ENCODE data around the gene AMER3.
A peak's percentile ranks its signal among the peaks of the same experiment; 100 is the strongest.
"Not testable (repeated sequence)": the region's sequence is repeated elsewhere in the genome, so short reads cannot be mapped to it uniquely, and the experiment has no call there.

AMER3 gene

DNA sequence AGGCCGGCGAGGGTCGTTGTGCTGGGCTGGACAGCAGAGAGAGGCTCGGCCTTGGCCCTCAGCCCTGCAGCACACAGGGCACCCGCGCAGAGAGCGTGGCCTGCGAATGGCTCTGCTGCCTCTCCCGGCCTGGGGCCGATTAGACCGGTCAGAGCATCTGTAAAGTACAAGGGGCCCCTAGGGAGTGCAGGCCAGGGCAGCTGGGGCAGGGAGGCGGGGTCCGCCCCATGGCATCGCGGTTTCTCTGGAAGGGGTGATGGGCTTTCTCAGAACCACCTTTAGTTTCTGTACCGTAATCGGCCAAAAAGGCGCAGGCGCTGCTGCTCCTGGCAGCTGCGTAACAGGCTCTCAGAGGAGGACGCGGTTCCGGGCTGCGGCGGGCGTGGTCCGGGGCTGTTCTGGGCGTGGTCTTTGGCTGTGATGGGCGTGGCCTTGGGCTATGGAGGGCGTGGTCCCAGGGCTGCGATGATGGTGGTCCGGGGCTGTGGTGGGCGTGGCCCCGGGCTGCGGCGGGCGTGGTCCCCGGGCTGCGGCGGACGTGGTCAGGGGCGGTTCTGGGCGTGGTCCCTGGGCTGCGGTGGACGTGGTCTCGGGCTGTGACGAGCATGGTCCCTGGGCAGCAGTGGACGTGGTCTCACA is 27.9 kb upstream of the AMER3 start:
- peak overlapping the region; percentile 35 for H3K4me3 ChIP-seq (ENCODE audit: low read depth, low read length)
- TF ChIP-seq, protein P1, sequence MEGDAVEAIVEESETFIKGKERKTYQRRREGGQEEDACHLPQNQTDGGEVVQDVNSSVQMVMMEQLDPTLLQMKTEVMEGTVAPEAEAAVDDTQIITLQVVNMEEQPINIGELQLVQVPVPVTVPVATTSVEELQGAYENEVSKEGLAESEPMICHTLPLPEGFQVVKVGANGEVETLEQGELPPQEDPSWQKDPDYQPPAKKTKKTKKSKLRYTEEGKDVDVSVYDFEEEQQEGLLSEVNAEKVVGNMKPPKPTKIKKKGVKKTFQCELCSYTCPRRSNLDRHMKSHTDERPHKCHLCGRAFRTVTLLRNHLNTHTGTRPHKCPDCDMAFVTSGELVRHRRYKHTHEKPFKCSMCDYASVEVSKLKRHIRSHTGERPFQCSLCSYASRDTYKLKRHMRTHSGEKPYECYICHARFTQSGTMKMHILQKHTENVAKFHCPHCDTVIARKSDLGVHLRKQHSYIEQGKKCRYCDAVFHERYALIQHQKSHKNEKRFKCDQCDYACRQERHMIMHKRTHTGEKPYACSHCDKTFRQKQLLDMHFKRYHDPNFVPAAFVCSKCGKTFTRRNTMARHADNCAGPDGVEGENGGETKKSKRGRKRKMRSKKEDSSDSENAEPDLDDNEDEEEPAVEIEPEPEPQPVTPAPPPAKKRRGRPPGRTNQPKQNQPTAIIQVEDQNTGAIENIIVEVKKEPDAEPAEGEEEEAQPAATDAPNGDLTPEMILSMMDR (IDR thresholded peaks at IDR 0.05; ENCODE audit: borderline replicate concordance, insufficient read depth, low read depth, low read length), result no peak

DNA sequence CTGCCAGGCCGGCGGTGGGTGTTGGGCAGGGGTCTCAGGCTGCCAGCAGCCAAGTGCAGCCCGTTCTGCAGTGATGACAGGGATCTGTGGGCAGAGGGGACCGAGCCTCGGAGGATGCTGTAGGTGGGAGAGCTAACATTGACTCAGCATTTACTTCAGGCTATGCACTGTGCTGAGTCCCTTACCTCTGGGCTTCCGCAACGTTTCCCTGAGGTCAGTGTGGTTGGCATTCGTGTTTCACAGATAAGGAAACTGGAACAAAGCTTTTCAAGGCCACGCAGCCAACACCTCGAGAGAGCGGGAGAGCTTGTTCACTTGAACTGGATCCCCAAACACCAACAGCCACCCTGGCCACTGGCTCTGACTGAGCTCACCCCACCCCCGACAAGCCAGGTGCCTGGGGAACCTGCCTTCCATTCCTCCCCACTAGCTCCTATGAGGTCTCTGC is 27.3 kb upstream of the AMER3 start:
- no peak overlapping the region for H3K4me3 ChIP-seq (ENCODE audit: low read depth, low read length)
- TF ChIP-seq, protein P1 (IDR thresholded peaks at IDR 0.05; ENCODE audit: borderline replicate concordance, insufficient read depth, low read depth, low read length), result no peak

DNA sequence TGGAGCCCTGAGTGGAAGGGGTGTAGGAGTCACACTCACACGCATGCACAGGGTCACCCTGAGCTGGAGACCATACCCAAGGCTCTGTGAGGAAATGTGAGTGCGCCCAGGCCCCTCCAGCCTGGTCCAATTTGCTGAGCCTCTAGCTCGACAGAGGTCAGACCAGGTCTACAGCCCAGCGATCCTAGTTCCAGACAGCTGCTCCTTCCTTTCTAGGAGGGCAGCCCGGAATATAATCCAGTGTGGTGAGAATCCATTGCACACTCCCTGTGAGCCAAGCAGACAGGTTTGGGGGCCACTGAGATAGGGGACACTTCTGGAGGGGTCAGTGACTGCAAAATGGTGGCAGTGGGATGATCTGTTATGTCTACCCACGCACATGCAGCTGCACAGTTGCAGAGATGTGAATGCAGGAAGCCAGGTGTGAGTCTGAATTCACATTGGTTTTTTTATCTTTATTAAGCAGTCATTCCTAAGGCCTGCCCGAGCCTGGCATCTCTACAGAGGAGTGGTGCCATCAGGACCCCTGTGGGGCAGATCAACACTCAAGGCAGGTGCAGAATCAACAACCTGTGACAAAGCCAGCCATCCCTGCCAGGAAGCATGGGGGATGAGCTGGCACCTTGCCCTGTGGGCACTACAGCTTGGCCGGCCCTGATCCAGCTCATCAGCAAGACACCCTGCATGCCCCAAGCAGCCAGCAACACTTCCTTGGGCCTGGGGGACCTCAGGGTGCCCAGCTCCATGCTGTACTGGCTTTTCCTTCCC is 26.6 kb upstream of the AMER3 start, which contains the start of gene GPR148:
Gene GPR148 (plus strand): TSS at position 522 of the 768 bp plus-strand sequence. CDS start 82 bp downstream, at position 604.
- H3K4me3 ChIP-seq (ENCODE audit: low read depth, low read length), result no peak within 1 kb of the TSS
- TF ChIP-seq, protein P1 (IDR thresholded peaks at IDR 0.05; ENCODE audit: borderline replicate concordance, insufficient read depth, low read depth, low read length), result no peak

DNA sequence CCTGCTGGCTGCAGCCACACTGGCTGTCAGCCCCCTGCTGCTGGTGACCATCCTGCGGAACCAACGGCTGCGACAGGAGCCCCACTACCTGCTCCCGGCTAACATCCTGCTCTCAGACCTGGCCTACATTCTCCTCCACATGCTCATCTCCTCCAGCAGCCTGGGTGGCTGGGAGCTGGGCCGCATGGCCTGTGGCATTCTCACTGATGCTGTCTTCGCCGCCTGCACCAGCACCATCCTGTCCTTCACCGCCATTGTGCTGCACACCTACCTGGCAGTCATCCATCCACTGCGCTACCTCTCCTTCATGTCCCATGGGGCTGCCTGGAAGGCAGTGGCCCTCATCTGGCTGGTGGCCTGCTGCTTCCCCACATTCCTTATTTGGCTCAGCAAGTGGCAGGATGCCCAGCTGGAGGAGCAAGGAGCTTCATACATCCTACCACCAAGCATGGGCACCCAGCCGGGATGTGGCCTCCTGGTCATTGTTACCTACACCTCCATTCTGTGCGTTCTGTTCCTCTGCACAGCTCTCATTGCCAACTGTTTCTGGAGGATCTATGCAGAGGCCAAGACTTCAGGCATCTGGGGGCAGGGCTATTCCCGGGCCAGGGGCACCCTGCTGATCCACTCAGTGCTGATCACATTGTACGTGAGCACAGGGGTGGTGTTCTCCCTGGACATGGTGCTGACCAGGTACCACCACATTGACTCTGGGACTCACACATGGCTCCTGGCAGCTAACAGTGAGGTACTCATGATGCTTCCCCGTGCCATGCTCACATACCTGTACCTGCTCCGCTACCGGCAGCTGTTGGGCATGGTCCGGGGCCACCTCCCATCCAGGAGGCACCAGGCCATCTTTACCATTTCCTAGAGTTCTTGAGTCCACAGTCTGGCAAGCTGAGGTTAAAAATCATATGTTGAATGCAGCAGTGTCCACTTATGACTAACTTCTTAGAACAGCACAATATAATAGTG is 25.7 kb upstream of the AMER3 start:
- TF ChIP-seq, protein P1 (IDR thresholded peaks at IDR 0.05; ENCODE audit: borderline replicate concordance, insufficient read depth, low read depth, low read length), result no peak

DNA sequence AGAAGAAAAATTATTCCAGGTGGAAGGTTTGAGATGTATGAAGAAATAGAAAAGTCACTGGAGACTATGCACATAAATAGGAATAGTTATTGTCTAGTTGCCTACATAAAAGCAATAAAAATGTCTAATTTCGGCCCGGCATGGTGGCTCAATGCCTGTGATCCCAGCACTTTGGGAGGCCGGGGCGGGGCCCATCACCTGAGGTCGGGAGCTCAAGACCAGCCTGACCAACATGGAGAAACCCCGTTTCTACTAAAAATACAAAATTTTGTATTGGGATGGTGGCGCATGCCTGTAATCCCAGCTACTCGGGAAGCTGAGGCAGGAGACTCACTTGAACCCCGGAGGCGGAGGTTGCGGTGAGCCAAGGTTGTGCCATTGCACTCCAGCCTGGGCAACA is 23.1 kb upstream of the AMER3 start:
- not testable (repeated sequence) for H3K4me3 ChIP-seq (ENCODE audit: low read depth, low read length)

More for the DNA sequence above, 25.7 kb upstream of the AMER3 start:
- H3K4me3 ChIP-seq (ENCODE audit: low read depth, low read length), result no peak overlapping the region

DNA sequence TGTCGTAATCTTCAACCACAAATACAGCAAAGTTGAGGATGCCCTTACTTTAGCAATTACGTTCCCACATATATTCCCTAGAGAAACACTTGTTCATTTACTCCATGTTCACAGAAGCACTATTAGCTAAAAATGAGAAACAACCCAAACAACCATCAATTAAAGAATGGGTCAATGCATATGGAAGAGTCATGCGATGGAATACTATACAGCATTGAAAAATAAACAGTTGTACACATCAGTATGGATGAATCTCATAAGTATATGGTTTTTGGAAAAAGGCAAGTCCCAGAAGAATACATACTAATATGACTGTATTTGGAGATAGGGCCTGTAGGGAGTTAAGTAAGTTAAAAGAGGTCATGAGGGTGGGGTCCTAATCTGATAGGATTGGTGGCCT is 20.1 kb upstream of the AMER3 start:
- TF ChIP-seq, protein P1 (IDR thresholded peaks at IDR 0.05; ENCODE audit: borderline replicate concordance, insufficient read depth, low read depth, low read length), result no peak

DNA sequence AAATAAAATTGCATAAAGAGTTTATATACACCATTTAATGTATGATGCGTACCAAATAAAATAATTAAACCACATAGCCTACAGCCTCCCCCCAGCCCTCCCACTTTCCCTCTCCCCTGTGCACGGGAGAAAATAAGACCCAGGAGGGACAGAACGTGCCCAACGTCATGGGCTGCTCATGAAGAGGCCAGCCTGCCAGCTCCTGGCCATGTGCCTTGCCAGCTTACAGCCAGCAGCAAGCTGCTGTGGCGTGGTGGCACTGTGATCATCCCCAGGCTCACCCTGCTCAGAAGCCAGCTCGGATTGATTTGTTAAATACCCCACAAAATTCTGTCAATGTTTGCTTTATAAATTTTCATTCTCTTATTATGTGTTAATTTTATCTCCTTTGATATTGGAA is 18.9 kb upstream of the AMER3 start:
- H3K4me3 ChIP-seq (ENCODE audit: low read depth, low read length), result no peak overlapping the region

More for the DNA sequence above, 20.1 kb upstream of the AMER3 start:
- no peak overlapping the region for H3K4me3 ChIP-seq (ENCODE audit: low read depth, low read length)

More for the DNA sequence above, 18.9 kb upstream of the AMER3 start:
- TF ChIP-seq, protein P1 (IDR thresholded peaks at IDR 0.05; ENCODE audit: borderline replicate concordance, insufficient read depth, low read depth, low read length), result no peak

All from GM12875 (cell line).